Measurements from ENCODE around the gene MYMK. TPM values are rescaled to one million over a fixed set of nuclear protein-coding genes. Genes with fewer than 3 reads are reported as not detected.

The MYMK gene
- total and polyA plus RNA-seq, 4 donors: not detected

DNA sequence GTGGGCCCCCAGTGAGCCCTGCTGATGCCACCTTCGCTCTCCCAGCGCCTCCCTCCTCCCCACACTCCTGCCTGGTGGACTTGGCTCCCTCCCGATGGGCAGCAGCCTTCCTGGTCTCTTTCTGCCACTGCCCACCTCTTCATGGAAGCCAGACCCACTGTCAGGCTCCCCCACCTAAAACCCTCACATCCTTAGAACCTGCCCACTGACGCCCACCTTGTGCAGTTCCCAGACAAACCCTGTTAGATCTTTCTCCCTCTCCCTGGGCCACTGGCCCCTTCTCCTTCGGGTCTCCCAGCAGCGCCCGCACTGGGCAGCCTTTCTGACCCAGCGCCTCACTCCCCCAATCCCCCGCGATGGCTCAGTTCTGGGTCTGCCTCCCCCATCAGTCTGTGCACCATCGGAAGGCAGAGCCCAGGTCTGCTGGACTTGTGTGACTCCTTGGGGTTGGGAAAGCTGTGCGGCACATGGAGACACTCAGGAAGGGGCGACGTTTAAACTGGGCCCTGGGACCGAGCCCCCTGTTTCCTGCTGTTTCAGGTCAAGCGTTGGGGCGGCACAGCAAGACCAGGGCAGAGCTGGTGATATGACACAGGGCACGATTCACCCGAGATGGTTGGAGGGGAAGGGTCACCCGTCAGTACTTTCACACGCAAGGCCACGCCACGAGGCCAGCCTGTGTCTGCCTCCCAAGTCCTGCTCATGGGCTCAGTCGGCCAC lies 17.4 kb downstream of the MYMK start:
- intact Hi-C loops (cut with DNase I): no loop called here

GRCh38 chr9:133506653-133507038 lies 18.1 kb downstream of the MYMK start:
- 81 to 82% methylated on average over 18 of the region's 18 CpGs for WGBS, 2 donors
- no peaks in the 10 kb centered on the region for H3K36me3 ChIP-seq (ENCODE audit: control insufficient read depth in 1 of 2, insufficient read depth in 2 of 2, low read length in 1 of 2)
- no peaks in the 10 kb centered on the region for H3K27me3 ChIP-seq (ENCODE audit: control insufficient read depth in 1 of 2, insufficient read depth in 2 of 2, low read length in 1 of 2)
- H3K4me3 ChIP-seq (ENCODE audit: low read length in 2 of 2): no peak overlapping the region
- peaks cover 1% of the 10 kb centered on the region for H3K9me3 ChIP-seq (ENCODE audit: control insufficient read depth, low read length)
- DNase-seq (peak; percentile 81 to 91), ATAC-seq (ENCODE audit: low FRiP score) (peak; percentile 66)
- H3K27ac ChIP-seq (ENCODE audit: low read depth in 1 of 2, low read length in 2 of 2): no peak overlapping the region
- intact Hi-C loops (cut with DNase I): no loop called here
- H3K4me1 ChIP-seq (ENCODE audit: control insufficient read depth in 1 of 2, insufficient read depth in 2 of 2, low read length in 2 of 2): no peaks in the 10 kb centered on the region

More for the DNA sequence above, 17.4 kb downstream of the MYMK start:
- Histone ChIP-seq H3K9me3 (ENCODE audit: control insufficient read depth, low read length) (no peaks in the 10 kb centered on the region), H3K27ac (ENCODE audit: low read depth in 1 of 2, low read length in 2 of 2) (no peak overlapping the region), H3K36me3 (ENCODE audit: control insufficient read depth in 1 of 2, insufficient read depth in 2 of 2, low read length in 1 of 2) (no peaks in the 10 kb centered on the region), H3K27me3 (ENCODE audit: control insufficient read depth in 1 of 2, insufficient read depth in 2 of 2, low read length in 1 of 2) (no peaks in the 10 kb centered on the region), H3K4me1 (ENCODE audit: control insufficient read depth in 1 of 2, insufficient read depth in 2 of 2, low read length in 2 of 2) (no peaks in the 10 kb centered on the region), H3K4me3 (ENCODE audit: low read length in 2 of 2) (no peak overlapping the region)
- WGBS, 2 donors: 95% methylated on average over 24 of the region's 24 CpGs
- DNase-seq: no peak
- ATAC-seq (ENCODE audit: low FRiP score): no peak

DNA sequence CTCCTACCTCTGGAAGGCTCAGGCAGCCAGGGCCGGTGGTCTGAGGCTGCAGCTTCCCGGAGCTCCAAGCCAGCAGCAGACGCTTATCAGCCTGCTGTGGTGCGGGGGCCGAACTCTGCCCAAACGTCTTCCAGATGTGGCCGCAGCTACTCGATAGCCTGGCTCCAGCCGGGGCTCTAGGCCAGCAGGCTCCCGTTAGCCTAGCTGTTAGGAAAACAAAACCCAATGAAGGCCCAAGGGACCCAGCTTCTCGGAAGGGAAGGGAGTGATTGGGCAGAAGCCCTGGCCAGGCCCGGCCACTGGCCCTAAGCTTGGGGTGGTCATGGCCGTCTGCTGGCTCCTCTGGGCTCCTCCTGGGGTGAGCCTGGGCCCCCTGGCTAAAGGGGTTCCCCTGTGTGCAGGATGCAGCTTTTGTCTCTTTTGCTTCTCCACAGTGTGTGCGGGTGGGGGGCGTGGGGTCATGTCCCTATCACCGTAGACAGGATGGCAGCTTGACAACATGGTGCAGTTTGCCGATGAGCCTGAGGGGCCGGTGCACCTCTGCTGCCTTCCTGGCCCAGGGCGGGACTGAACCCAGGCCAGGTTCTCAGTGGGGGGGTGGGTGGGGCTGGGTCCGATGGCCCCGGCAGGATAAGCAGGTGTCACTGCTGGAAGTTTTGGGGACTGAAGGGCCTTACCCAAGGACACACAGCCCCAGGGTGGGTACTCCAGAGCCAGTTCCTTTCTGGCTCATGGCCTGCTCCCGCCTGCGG lies 18.7 kb downstream of the MYMK start:
- no peaks in the 10 kb centered on the region for H3K36me3 ChIP-seq (ENCODE audit: control insufficient read depth in 1 of 2, insufficient read depth in 2 of 2, low read length in 1 of 2)
- ATAC-seq (ENCODE audit: low FRiP score): peak; percentile 70
- 40 to 41% methylated on average over 23 of the region's 23 CpGs for WGBS, 2 donors
- no peak overlapping the region for H3K27ac ChIP-seq (ENCODE audit: low read depth in 1 of 2, low read length in 2 of 2)
- H3K9me3 ChIP-seq (ENCODE audit: control insufficient read depth, low read length): peaks cover 5% of the 10 kb centered on the region
- no peak overlapping the region for H3K4me3 ChIP-seq (ENCODE audit: low read length in 2 of 2)
- intact Hi-C loops (cut with DNase I): no loop called here
- no peaks in the 10 kb centered on the region for H3K4me1 ChIP-seq (ENCODE audit: control insufficient read depth in 1 of 2, insufficient read depth in 2 of 2, low read length in 2 of 2)
- H3K27me3 ChIP-seq (ENCODE audit: control insufficient read depth in 1 of 2, insufficient read depth in 2 of 2, low read length in 1 of 2): no peaks in the 10 kb centered on the region
- DNase-seq: peak; percentile 88

DNA sequence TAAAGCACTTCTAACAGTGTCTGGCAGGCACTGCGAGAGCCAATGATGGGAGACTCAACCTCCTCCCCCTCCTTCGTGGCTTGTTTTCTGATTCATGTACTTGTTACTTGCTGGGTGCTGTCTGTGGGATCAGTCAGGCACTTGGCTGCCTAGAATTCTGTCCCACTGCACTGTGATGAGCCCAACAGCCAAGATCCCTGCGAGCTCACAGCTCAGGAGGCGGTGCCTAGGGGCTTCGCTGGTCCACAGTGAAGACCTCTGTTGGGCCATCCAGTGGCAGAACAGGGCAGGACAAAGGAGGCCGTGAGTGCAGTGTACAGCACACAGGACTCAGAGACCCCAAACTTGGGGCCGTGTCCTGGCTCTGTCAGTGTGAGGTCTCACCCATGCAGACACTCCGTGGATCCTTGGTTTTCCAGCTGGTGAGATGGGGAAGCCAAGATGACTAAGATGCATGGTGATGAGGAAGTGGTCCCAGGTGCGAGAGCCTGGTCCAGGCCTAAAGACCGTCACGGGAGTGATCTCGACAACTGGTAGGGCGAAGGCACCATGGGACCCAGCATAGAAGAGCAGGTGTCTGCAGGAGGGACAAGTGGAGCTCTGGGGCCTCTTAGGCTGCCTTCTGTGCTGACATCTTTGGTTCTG lies 19.5 kb downstream of the MYMK start:
- 86 to 88% methylated on average over 13 of the region's 13 CpGs for WGBS, 2 donors
- Histone ChIP-seq H3K9me3 (ENCODE audit: control insufficient read depth, low read length) (peaks cover 5% of the 10 kb centered on the region), H3K4me3 (ENCODE audit: low read length in 2 of 2) (no peak overlapping the region), H3K27me3 (ENCODE audit: control insufficient read depth in 1 of 2, insufficient read depth in 2 of 2, low read length in 1 of 2) (no peaks in the 10 kb centered on the region), H3K27ac (ENCODE audit: low read depth in 1 of 2, low read length in 2 of 2) (no peak overlapping the region), H3K36me3 (ENCODE audit: control insufficient read depth in 1 of 2, insufficient read depth in 2 of 2, low read length in 1 of 2) (no peaks in the 10 kb centered on the region), H3K4me1 (ENCODE audit: control insufficient read depth in 1 of 2, insufficient read depth in 2 of 2, low read length in 2 of 2) (no peaks in the 10 kb centered on the region)
- ATAC-seq (ENCODE audit: low FRiP score): peak; percentile 8
- no peak for DNase-seq
- intact Hi-C loops (cut with DNase I): no loop called here

DNA sequence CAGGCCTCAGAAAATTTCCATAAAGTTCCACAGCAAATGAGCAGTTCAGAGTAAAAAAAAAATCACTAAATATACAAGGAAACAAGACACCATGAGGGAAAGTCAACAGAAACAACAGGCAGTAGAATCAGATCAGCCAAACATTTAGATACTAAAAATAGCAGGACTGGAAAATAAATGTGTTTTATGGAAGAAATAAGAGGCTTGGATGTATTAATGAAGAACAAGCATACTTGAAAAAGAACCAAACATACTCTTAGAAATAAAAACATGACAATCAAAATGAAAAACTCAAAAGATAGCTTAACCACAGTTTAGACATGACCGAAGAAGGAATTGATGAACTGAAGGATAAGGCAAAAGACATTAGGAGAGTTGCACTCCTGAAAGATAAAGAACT lies 22.6 kb downstream of the MYMK start:
- WGBS, 2 donors: 99 to 100% methylated on average over 1 of the region's 1 CpG
- no peaks in the 10 kb centered on the region for H3K4me1 ChIP-seq (ENCODE audit: control insufficient read depth in 1 of 2, insufficient read depth in 2 of 2, low read length in 2 of 2)
- intact Hi-C loops (cut with DNase I): no loop called here
- H3K36me3 ChIP-seq (ENCODE audit: control insufficient read depth in 1 of 2, insufficient read depth in 2 of 2, low read length in 1 of 2): no peaks in the 10 kb centered on the region
- H3K4me3 ChIP-seq (ENCODE audit: low read length in 2 of 2): no peak overlapping the region
- no peak overlapping the region for H3K27ac ChIP-seq (ENCODE audit: low read depth in 1 of 2, low read length in 2 of 2)
- no peak for ATAC-seq (ENCODE audit: low FRiP score)
- peaks cover 5% of the 10 kb centered on the region for H3K9me3 ChIP-seq (ENCODE audit: control insufficient read depth, low read length)
- no peak for DNase-seq
- no peaks in the 10 kb centered on the region for H3K27me3 ChIP-seq (ENCODE audit: control insufficient read depth in 1 of 2, insufficient read depth in 2 of 2, low read length in 1 of 2)

- Histone ChIP-seq H3K4me1 (ENCODE audit: control insufficient read depth in 1 of 2, insufficient read depth in 2 of 2, low read length in 2 of 2) (no peaks in the 10 kb centered on the region), H3K4me3 (ENCODE audit: low read length in 2 of 2) (no peak overlapping the region), H3K27ac (ENCODE audit: low read depth in 1 of 2, low read length in 2 of 2) (no peak overlapping the region), H3K9me3 (ENCODE audit: control insufficient read depth, low read length) (peaks cover 5% of the 10 kb centered on the region), H3K36me3 (ENCODE audit: control insufficient read depth in 1 of 2, insufficient read depth in 2 of 2, low read length in 1 of 2) (no peaks in the 10 kb centered on the region), H3K27me3 (ENCODE audit: control insufficient read depth in 1 of 2, insufficient read depth in 2 of 2, low read length in 1 of 2) (no peaks in the 10 kb centered on the region)
- intact Hi-C loops (cut with DNase I): no loop called here
- ATAC-seq (ENCODE audit: low FRiP score): no peak
- DNase-seq: no peak
- 70 to 80% methylated on average over 12 of the region's 12 CpGs for WGBS, 2 donors
Measured at GRCh38 chr9:133499892-133500270, 24.9 kb downstream of the MYMK start.

DNA sequence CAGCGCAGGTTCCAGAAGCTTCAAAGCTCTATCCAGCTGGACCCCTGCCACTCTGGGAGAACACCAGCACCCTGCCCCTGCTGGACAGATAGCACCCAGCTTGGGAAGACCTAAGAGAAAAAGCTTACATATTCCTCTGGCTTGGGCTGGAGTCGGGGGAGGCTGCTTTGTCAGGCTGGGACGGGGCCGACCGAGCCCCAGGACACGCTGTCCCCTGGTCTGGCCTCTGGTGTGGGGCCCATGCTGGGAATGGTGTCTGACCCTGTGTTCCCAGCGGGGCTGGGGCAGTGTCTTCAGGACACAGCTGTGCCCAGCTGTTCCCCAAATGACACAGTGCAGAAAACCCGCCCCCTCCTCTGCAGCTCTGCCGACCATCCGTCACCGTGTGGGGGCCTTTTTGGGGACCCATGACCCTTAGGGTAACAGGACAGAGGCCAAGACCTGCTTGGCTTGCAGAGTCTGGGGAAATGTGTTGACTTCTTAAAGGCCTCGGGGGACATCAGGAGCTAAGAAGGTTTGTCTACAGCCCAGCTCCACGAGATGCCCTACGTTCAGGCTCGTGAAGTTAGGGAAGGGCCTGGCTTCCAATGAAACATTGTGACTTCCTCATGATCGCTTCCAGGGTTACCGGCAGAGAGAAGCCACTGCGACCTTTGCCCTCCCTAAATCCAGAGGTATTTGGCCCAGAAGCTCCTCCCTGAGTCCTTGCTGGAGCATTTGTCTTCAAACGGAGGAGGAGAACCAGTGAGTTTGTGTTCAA lies 25.4 kb downstream of the MYMK start:
- Histone ChIP-seq H3K4me1 (ENCODE audit: control insufficient read depth in 1 of 2, insufficient read depth in 2 of 2, low read length in 2 of 2) (no peaks in the 10 kb centered on the region), H3K27ac (ENCODE audit: low read depth in 1 of 2, low read length in 2 of 2) (no peak overlapping the region), H3K9me3 (ENCODE audit: control insufficient read depth, low read length) (peaks cover 5% of the 10 kb centered on the region), H3K4me3 (ENCODE audit: low read length in 2 of 2) (no peak overlapping the region), H3K36me3 (ENCODE audit: control insufficient read depth in 1 of 2, insufficient read depth in 2 of 2, low read length in 1 of 2) (no peaks in the 10 kb centered on the region), H3K27me3 (ENCODE audit: control insufficient read depth in 1 of 2, insufficient read depth in 2 of 2, low read length in 1 of 2) (no peaks in the 10 kb centered on the region)
- no peak for ATAC-seq (ENCODE audit: low FRiP score)
- intact Hi-C loops (cut with DNase I): no loop called here
- 58 to 63% methylated on average over 19 of the region's 19 CpGs for WGBS, 2 donors
- DNase-seq: no peak

DNA sequence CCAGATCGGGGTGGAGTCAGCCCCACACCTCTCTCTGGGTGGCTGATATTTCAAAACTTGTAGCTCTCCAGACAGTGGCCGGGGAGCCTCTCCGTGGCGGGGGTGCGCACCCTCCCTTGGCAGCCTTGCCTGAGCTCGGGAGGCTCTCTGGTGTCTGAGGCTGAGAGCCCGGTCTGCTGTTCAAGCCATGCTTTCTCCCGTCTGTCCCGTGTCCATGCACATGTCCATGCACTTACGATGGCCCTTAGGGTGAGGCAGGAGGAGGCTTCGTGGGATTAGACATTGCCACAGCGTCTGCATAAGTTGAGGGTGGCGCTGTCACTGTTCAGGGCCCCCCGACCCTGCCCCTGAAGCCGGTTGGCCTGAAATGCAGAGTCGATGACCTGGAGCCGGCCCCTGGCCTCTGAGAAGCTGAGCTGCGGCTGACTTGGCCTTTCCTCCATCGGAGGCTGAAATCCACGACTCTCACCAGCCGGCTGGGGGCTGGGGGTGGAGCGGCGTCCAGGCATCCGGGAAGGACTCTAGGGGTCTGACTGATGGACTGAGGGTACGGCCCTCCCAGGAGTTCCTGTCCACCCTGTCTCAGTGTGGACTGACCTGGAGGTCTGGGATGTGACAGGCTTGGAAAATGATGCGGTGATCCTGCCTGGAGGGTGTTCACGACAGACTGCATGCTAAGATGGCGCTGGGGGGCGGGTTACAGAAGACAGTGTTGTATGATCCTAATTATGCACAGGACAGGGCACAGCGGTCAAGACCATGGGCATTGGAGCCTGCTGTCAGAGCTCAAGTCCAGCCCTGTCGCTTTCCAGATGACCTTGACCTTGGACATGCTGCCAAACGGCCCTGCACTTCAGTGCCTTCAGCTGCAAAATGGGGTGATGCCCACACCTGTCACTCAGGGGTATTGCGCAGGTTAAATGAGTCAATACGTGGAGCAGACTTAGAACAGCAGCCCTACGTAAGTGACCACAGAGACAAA lies 27.6 kb downstream of the MYMK start:
- Histone ChIP-seq H3K36me3 (ENCODE audit: control insufficient read depth in 1 of 2, insufficient read depth in 2 of 2, low read length in 1 of 2) (no peaks in the 10 kb centered on the region), H3K27me3 (ENCODE audit: control insufficient read depth in 1 of 2, insufficient read depth in 2 of 2, low read length in 1 of 2) (no peaks in the 10 kb centered on the region), H3K9me3 (ENCODE audit: control insufficient read depth, low read length) (peaks cover 5% of the 10 kb centered on the region), H3K4me1 (ENCODE audit: control insufficient read depth in 1 of 2, insufficient read depth in 2 of 2, low read length in 2 of 2) (no peaks in the 10 kb centered on the region), H3K4me3 (ENCODE audit: low read length in 2 of 2) (no peak overlapping the region), H3K27ac (ENCODE audit: low read depth in 1 of 2, low read length in 2 of 2) (no peak overlapping the region)
- 46 to 55% methylated on average over 35 of the region's 35 CpGs for WGBS, 2 donors
- no peak for DNase-seq
- no peak for ATAC-seq (ENCODE audit: low FRiP score)
- intact Hi-C loops (cut with DNase I): no loop called here

Measured in aorta (tissue), 5 donors.